22Rv1 (cell line): ENCODE measurements around the gene IMP4.

Experiments used
- CTCF ChIP-seq: fragments of 450-650 bp; IDR thresholded peaks from 2 replicates; pipeline ENCODE4 v1.5.1; 2017; ENCODE audit warnings: mild to moderate bottlenecking
- ZFX ChIP-seq: fragments of 450-650 bp; IDR thresholded peaks from 2 replicates; pipeline ENCODE4 v1.6.1; 2017; ENCODE audit warnings: antibody characterized with exemption, borderline replicate concordance

- TF ChIP-seq CTCF (no peak), ZFX (no peak)
Observed at GRCh38 chr2:130345091-130345490, 2.4 kb downstream of the IMP4 start.
